ENCODE measurements around the gene CMIP.

DNA sequence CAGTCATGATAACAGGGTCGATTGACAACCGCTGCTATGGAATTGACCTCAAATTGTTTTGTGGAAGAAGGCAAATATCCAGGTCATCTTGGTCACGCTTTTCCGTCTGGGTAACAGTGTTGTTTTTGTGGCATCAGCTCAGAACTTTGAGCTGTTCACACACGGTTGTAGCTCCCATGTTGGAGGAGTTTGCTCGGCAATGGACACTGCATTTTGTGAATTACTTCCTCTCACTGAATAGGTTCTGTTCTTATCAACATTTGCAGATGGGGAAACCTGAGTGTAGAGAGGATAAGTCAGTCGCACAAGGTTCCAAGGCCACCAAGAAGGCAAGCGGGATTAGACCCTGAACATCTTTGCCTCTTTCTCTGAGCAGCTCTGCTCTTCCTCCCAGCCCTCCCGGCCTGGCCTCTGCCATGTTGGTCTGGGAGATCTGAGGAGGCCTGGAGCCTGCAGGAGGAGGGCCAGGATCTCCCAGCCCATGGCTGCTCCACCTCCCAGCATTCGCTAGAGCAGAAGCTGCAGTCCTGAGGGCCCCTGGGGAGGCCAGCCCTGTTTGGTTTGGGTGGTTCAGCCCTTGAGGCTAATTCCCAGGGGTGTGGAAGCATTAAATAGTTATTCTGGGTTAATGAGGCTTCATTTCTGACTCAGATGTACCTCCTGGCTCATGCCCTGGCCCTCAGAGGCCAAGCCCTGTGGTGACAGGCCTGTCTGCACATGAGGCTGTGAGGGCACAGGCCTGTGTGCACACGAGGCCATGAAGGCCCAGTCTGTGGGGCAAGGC is 180.3 kb downstream of the CMIP start:
- TF ChIP-seq, protein P1, sequence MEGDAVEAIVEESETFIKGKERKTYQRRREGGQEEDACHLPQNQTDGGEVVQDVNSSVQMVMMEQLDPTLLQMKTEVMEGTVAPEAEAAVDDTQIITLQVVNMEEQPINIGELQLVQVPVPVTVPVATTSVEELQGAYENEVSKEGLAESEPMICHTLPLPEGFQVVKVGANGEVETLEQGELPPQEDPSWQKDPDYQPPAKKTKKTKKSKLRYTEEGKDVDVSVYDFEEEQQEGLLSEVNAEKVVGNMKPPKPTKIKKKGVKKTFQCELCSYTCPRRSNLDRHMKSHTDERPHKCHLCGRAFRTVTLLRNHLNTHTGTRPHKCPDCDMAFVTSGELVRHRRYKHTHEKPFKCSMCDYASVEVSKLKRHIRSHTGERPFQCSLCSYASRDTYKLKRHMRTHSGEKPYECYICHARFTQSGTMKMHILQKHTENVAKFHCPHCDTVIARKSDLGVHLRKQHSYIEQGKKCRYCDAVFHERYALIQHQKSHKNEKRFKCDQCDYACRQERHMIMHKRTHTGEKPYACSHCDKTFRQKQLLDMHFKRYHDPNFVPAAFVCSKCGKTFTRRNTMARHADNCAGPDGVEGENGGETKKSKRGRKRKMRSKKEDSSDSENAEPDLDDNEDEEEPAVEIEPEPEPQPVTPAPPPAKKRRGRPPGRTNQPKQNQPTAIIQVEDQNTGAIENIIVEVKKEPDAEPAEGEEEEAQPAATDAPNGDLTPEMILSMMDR (IDR thresholded peaks at IDR 0.05): no peak
- no peak for TF ChIP-seq POLR2AphosphoS5 (IDR thresholded peaks at IDR 0.05)

Measured in sigmoid colon (tissue), 4 donors.